Measurements from ENCODE around the gene MRPL12. TPM values are rescaled to one million over a fixed set of nuclear protein-coding genes. Genes with fewer than 3 reads are reported as not detected.

Gene MRPL12
- polyA plus RNA-seq (2013, experiment 1 of 2; ENCODE audit: insufficient read length) = 77.8 TPM
- 68.5 TPM for polyA plus RNA-seq (2013, experiment 2 of 2; ENCODE audit: insufficient read length)

- peak; percentile 91 for DNase-seq
These were observed at the start of gene MRPL12 for GRCh38 chr17:81702934-81703746. MRPL12 (plus strand) TSS chr17:81703367; CDS start chr17:81703502, 135 bp downstream.

- no peak for DNase-seq
These were observed 47.6 kb upstream of the MRPL12 start for GRCh38 chr17:81655378-81656117.

GRCh38 chr17:81656118-81656743 lies 46.9 kb upstream of the MRPL12 start, which contains the start of gene PDE6G:
PDE6G (minus strand) TSS chr17:81656542; CDS start chr17:81653305, 3,237 bp downstream.
- no peak for DNase-seq

GRCh38 chr17:81656835-81657234 lies 46.3 kb upstream of the MRPL12 start:
- no peak for DNase-seq

- DNase-seq = no peak
These were observed 44.1 kb upstream of the MRPL12 start for GRCh38 chr17:81659038-81659437.

- DNase-seq = no peak
These were observed 42.7 kb upstream of the MRPL12 start for GRCh38 chr17:81660441-81660840.

- DNase-seq = no peak
These were observed 41.2 kb upstream of the MRPL12 start for GRCh38 chr17:81662002-81662401.

GRCh38 chr17:81664051-81664470 lies 39.1 kb upstream of the MRPL12 start:
- DNase-seq = no peak

- DNase-seq = peak; percentile 25
These were observed 37.7 kb upstream of the MRPL12 start for GRCh38 chr17:81665205-81666091.

- no peak for DNase-seq
These were observed 37.1 kb upstream of the MRPL12 start for GRCh38 chr17:81666092-81666341.

- DNase-seq = peak; percentile 97
These were observed 36.6 kb upstream of the MRPL12 start, which contains the start of the genes CCDC137 and OXLD1 for GRCh38 chr17:81666342-81667191. CCDC137 (plus strand) TSS chr17:81666737; CDS start chr17:81666767, 30 bp downstream. OXLD1 (minus strand) TSS chr17:81666605; CDS start chr17:81666577, 28 bp downstream.

- DNase-seq = no peak
These were observed 35.4 kb upstream of the MRPL12 start for GRCh38 chr17:81667754-81668153.

- DNase-seq = no peak
These were observed 30.7 kb upstream of the MRPL12 start for GRCh38 chr17:81672504-81672903.

- DNase-seq = no peak
These were observed 30.2 kb upstream of the MRPL12 start for GRCh38 chr17:81672954-81673353.

- DNase-seq = no peak
These were observed 29.5 kb upstream of the MRPL12 start for GRCh38 chr17:81673561-81674258.

- DNase-seq = peak; percentile 38
These were observed 27.5 kb upstream of the MRPL12 start for GRCh38 chr17:81675515-81676221.

- no peak for DNase-seq
These were observed 26.3 kb upstream of the MRPL12 start for GRCh38 chr17:81676906-81677305.

GRCh38 chr17:81680150-81680549 lies 23.0 kb upstream of the MRPL12 start:
- no peak for DNase-seq

- no peak for DNase-seq
These were observed 21.5 kb upstream of the MRPL12 start for GRCh38 chr17:81681672-81682071.

Data from fibroblast of skin of scalp (primary cell).